Stimulated activated CD4-positive, alpha-beta T cell treated with anti-CD3 and anti-CD28 coated beads, TNF-alpha, amount 100 ng/mL, for 48 hours (primary cell): Measurements from ENCODE around the gene TIMM17A.
A peak's percentile ranks its signal among the peaks of the same experiment; 100 is the strongest.

Experiments used
- DNase-seq, 3 donors: peaks; one replicate each; pipeline ENCODE4 v3.0.0-alpha.2; 2020; ENCODE audit warnings: low read depth in 3 of 3

The TIMM17A gene

GRCh38 chr1:201955009-201955728, at the start of gene TIMM17A:
TSS of gene TIMM17A (plus strand) at chr1:201955503. CDS start at chr1:201955527, 24 bp downstream.
- peak; percentile 88 to 91 (median 88) for DNase-seq

- no peak for DNase-seq
These were observed 49.0 kb upstream of the TIMM17A start for GRCh38 chr1:201906336-201906735.

DNA sequence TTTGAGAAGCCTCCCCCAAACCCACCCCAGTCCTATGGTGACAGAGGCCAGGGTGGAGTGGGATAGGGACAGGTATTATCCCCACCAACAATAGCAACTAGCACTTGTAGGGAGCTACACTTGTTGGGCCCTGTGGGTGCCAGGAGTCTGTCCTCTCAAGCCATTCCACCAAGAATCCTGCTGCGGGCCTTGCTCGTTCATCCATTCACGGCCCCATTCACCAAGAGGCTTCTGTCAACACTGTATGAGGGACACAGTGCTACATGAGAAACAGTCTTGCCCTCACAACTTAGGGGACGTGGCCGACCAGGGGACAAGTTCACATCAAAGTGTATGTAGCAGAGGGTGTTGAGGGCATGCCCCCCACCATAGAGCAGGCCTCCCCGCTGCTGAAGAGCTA, 47.7 kb upstream of the TIMM17A start:
- DNase-seq: no peak

GRCh38 chr1:201911826-201912571, 43.3 kb upstream of the TIMM17A start:
- DNase-seq: no peak

GRCh38 chr1:201912832-201913231, 42.5 kb upstream of the TIMM17A start:
- DNase-seq: no peak

- no peak for DNase-seq
These were observed 40.7 kb upstream of the TIMM17A start for GRCh38 chr1:201914456-201915235.

DNA sequence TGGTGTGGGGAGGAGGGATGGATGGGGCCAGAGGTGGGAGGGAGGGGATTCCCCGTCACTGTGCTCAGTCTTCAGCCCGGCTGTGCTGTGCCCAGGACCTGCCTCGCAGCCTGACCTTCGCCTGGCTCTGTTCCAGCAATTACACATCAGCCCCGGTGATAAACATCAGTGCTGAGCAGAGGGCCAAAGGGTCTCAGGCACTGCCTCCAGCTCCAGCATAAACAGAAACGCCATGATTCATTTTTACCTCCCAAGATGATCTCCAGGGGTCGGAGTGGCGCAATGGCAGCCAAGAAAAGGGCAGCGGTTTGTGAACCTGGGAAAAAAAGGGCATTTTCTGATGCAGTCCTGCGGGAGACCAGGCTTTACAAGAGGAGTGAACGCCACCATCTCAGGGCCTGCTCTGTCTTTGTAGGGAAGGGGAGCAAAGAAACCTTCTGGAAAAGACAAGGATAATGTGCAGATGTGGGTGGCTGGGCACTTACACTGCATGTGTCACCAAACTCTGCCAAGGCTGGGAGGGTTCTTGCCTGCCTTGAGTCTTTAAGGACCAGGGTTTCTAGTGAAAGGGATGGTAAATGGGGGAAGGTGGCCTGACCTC, 38.6 kb upstream of the TIMM17A start:
- no peak for DNase-seq

DNA sequence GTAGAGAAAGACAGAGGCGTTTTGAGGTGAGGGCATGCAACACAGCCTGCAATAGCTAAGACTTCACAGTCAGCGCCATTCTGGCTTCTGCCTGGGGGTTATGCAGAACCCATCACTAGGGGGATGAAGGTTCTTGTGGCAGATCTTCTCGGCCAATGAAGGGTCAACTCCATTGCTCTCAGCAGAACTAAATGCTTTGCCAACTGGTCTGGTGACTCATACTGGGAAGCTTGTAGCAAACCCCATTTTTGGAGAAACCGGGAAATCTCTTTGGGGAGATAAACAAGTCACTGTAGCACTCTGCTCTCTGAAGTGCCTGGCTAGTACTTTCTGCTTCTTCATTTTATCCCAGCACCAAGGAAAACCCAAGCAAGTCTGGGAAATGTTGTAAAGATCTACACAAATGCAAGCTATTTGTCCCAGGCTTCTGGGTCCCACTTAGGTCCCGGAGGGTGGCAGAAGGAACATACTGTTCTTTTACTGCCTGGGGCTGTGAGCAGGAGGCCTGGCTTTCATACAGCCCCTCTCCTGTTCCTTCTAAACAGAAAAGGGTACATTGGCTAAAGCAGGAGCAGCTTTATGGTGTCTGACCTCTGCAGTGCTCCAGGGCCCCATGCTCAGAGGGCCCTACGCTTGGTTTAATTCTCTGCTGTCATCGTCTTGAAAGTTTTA, 37.8 kb upstream of the TIMM17A start:
- no peak for DNase-seq

DNA sequence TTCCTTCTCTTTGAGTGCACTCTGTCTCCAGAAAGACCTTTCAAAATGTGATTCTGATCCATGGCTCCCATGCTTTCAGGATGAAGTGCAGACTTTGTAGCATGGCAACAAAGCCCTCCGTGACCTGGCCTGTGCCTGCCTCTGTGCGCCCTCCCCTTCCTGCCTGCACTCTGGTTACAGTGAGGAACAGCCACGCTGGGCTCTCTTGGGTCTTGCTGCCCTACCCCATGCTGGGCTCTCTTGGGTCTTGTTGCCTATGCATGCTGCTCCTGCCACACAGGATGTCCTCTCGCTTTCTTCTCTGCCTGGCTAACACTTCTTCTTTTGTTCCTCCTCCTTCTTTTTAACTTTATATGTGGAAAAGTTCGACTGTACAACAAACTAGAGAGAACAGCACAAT, 37.0 kb upstream of the TIMM17A start:
- DNase-seq: no peak

DNA sequence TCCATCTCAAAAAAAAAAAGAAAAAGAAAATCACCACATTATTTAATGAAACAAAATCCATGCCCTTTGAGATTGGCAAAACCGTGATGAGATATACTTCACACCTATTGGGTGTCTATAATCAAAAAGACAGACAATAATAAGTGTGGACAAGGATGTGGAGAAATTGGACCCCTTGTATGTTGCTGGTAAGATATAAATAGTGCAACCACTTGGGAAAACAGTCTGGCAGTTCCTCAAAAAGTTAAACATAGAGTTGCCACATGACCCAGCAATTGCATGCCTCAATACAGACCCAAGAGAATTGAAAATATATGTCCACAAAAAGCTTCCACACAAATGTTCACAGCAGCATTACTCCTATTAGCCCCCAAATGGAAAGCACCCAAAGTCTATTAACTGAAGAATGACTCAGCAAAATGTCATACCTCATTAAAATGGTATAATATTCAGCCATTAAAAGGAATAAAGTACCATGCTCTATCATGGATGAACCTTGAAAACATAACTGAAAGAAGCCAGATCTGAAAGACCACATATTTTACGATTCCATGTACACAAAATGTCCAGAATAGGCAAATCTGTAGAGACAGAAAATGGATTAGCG, 33.2 kb upstream of the TIMM17A start:
- DNase-seq: no peak

DNA sequence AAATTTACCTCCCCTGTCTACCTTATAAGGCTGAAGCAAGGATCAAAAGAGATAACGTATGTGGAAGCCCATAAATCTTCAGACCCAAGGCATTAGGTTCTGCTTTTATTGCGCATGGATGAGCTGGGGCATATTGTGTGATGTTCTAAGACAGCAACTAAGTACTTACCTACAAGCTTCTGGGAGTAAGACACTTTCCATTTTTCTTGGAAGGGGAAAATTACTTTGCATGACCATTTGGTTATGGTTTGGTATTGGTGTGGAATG, 30.1 kb upstream of the TIMM17A start:
- DNase-seq: no peak

DNA sequence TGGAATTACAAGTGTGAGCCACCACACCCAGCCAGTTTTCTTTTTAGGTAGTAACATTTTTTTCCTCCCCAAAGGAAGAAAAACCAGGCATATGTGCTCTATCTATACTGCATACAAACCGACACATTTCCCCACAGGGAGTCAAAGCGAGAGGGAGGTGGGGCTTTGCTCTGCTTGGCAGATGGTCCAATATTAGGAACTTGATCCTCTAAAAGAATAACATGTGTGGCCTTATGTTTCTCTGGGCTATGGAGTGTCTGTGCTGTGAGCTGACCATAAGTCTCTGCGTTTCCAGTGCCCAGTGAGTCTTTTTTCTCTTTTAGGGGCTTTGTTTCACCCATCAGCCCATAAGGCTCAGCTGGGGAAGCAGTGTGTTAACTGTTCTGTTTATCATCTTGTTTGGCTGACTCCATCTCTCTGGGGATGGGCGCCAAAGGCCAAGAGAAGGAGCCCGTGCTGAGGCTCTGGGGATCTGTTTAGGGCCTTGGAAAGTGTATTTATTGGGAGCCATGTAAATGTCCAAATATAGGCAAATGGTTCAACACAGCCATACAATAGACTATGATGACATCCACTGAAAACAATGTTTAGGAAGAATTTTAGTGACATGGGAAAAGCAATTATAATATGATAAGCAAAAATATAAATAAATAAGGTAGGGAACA, 29.2 kb upstream of the TIMM17A start:
- DNase-seq: no peak

- no peak for DNase-seq
These were observed 27.0 kb upstream of the TIMM17A start for GRCh38 chr1:201928266-201928665.

GRCh38 chr1:201930137-201930536, 25.2 kb upstream of the TIMM17A start:
- no peak for DNase-seq

DNA sequence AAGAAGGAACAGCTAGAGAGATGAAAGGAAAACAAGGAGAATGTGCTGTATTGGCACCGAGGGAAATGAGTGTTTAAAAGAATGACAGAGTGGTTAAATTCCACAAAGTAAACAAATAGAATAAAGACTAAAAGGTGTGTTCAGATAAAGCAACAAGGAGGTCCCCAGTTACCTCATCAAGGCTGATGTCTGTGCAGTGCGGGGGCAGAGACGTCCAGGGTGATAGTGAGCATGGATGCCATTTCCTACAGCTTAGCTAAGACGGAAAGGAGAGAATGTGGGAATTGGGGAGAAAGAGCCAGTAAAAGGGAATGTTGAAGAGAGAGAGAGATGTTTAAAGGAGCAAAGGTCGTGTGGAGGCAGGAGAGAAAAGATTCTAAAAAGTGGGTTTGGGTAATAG, 24.5 kb upstream of the TIMM17A start:
- DNase-seq: no peak

DNA sequence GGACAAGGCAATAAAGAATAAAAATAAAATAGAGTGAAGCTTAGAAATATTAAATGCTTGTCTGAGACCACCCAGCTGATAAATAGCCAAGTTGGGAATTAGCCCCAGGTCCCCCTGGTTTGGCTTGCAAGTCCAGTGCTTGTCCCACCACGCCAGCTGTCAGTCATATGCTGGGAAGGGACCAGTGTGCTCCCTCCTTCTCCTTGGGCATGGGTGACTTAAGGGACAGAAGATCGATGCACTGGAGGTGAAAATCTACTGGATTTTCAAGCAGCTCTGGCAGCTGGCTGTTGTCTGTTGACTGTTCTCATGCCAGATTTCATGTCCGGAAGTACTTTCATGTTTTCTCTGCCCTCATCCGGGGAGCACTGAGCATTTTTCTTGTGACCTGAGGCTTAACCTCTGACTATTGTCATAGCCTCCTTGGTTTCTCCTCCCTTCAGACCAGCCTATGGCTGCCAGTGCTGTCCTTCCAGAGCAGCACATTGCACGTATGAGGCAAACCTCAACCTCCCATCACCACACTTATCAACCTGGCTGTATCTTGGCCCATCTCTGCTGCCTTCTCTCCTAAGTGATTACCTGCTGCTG, 21.4 kb upstream of the TIMM17A start:
- DNase-seq: no peak

- DNase-seq: no peak
These were observed 17.6 kb upstream of the TIMM17A start for GRCh38 chr1:201937624-201938213.

DNA sequence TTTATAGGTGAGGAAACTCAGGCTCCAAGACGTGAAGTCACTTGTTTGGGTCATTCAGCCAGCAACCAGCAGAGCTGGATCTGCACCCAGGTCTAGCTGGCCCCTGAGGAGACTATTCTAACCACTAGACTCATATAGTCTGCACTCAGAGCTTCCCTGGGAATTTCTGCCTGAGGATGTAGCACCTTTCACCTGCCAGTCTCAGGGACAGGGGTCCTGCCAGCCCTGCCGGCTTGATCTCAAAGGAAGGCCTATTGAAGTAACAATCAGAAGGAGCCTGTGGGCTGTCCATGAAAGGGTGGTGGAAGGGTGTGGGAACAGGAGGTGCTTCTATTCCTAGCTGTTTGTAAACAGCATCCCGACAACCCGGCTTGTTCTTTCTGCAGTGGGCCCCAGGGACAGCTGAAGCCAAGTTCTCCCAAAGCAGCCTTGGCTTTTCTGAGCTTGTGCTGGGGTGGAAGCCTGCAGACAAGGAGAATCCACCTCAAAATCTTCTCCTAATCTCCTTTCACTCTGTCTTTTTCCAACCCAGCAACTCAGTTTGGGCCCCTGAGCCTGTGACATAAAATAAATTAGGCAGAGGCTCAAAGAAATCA, 16.8 kb upstream of the TIMM17A start:
- DNase-seq: no peak

GRCh38 chr1:201939148-201939547, 16.2 kb upstream of the TIMM17A start:
- no peak for DNase-seq

DNA sequence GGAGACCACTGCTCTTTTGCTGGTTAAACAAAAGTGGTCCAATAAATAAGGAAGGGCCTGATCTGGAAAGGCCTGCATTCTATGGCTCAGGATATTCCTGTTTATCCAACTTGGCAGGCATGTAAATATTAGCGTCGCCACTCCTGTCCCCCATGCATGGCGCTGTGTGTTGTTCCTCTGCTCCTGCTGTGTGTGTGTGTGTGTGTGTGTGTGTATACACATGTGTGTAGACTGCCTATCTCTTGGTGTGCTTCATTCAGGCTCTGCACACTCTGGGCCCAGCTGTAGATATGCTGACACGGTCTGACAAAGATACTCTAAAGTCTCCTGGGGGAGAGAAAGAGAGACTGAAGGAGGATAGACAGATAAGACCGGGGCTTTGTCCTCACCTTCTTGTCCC, 15.7 kb upstream of the TIMM17A start:
- DNase-seq: no peak
